GM08714 (cell line): ENCODE results near the gene AXL.
"Not testable (repeated sequence)": the region's sequence is repeated elsewhere in the genome, so short reads cannot be mapped to it uniquely, and the experiment has no call there.

Experiments
- H3K4me3 ChIP-seq: fragments of 200-500 bp; sonication (Bioruptor generic); 2 replicates; pipeline ENCODE4 v1.5.1; 2014; ENCODE audit warnings: mild to moderate bottlenecking, low read length, inconsistent platforms
- ZNF274 ChIP-seq: IDR thresholded peaks from 2 replicates; pipeline ENCODE4 v1.6.1; 2012; ENCODE audit warnings: mild to moderate bottlenecking, low read depth, low read length

Gene AXL

GRCh38 chr19:41218615-41219507, at the start of gene AXL:
AXL (plus strand) TSS chr19:41219223; CDS start chr19:41219393, 170 bp downstream.
- TF ChIP-seq ZNF274: no peak
- no peak within 1 kb of the TSS for H3K4me3 ChIP-seq

- H3K4me3 ChIP-seq: no peak overlapping the region
- TF ChIP-seq ZNF274: no peak
These were observed 46.5 kb upstream of the AXL start for GRCh38 chr19:41172297-41173164.

- no peak overlapping the region for H3K4me3 ChIP-seq
- TF ChIP-seq ZNF274: no peak
These were observed 44.6 kb upstream of the AXL start for GRCh38 chr19:41174297-41174928.

- no peak overlapping the region for H3K4me3 ChIP-seq
- TF ChIP-seq ZNF274: no peak
These were observed 42.9 kb upstream of the AXL start for GRCh38 chr19:41175801-41176777.

- H3K4me3 ChIP-seq: not testable (repeated sequence)
These were observed 38.9 kb upstream of the AXL start for GRCh38 chr19:41180173-41180572.

- TF ChIP-seq ZNF274: no peak
- H3K4me3 ChIP-seq: no peak overlapping the region
These were observed 31.8 kb upstream of the AXL start for GRCh38 chr19:41186971-41187883.

- no peak overlapping the region for H3K4me3 ChIP-seq
- TF ChIP-seq ZNF274: no peak
These were observed 31.1 kb upstream of the AXL start for GRCh38 chr19:41187884-41188279.

GRCh38 chr19:41189425-41190065, 29.5 kb upstream of the AXL start:
- TF ChIP-seq ZNF274: no peak
- H3K4me3 ChIP-seq: no peak overlapping the region

- TF ChIP-seq ZNF274: no peak
- no peak within 1 kb of the TSS for H3K4me3 ChIP-seq
These were observed 26.2 kb upstream of the AXL start, which contains the start of gene CYP2S1 for GRCh38 chr19:41192574-41193429. CYP2S1 (plus strand) TSS chr19:41193219; CDS start chr19:41193265, 46 bp downstream.

GRCh38 chr19:41193430-41194156, 25.4 kb upstream of the AXL start:
- no peak for TF ChIP-seq ZNF274
- H3K4me3 ChIP-seq: no peak overlapping the region

- TF ChIP-seq ZNF274: no peak
- H3K4me3 ChIP-seq: no peak overlapping the region
These were observed 24.9 kb upstream of the AXL start for GRCh38 chr19:41194157-41194552.
